Ovary (tissue), 9 donors: ENCODE data around the gene TSHZ2. TPM values are rescaled to one million over a fixed set of nuclear protein-coding genes. Genes with fewer than 3 reads are reported as not detected.

Experiments used
- DNase-seq, 5 donors: peaks; one replicate each; pipeline ENCODE4 v3.0.0-alpha.2; 2019 to 2020
- H3K27ac ChIP-seq, 2 donors: fragments of 200-600 bp; one replicate each; pipeline versions ENCODE4 v1.5.1 to v1.8.0; 2019 to 2022
- H3K27me3 ChIP-seq: fragments of 200-600 bp; one replicate; pipeline ENCODE4 v1.8.0; 2022
- H3K36me3 ChIP-seq: fragments of 200-600 bp; sonication (generic); one replicate; pipeline ENCODE4 v1.5.1; 2019
- H3K4me1 ChIP-seq: one replicate; pipeline ENCODE4 v1.8.1; 2013; ENCODE audit warnings: mild to moderate bottlenecking, moderate library complexity; ENCODE audit not compliant: insufficient read depth
- H3K4me3 ChIP-seq: fragments of 200-600 bp; sonication (generic); one replicate; pipeline ENCODE4 v1.5.1; 2017
- H3K9me3 ChIP-seq, 2 donors: fragments of 200-600 bp in 1 of 2; sonication (generic) in 1 of 2; one replicate each; pipeline versions ENCODE4 v1.5.1 to v1.8.1; 2013 to 2019; ENCODE audit warnings: mild to moderate bottlenecking in 1 of 2, moderate library complexity in 1 of 2
- CTCF ChIP-seq, 3 donors: fragments of 450-650 bp in 2 of 3; fragments of 200-600 bp in 1 of 3; IDR thresholded peaks; one replicate each; pipeline versions ENCODE4 v1.5.1 to v1.8.0; 2016 to 2022; ENCODE audit warnings: antibody characterized with exemption in 3 of 3, mild to moderate bottlenecking in 1 of 3
- EP300 ChIP-seq: sonication (generic); formaldehyde crosslinking; IDR thresholded peaks from one replicate; pipeline ENCODE4 v1.6.1; 2017; ENCODE audit warnings: antibody characterized with exemption
- POLR2A ChIP-seq: fragments of 450-650 bp; IDR thresholded peaks from one replicate; pipeline ENCODE4 v1.6.1; 2017; ENCODE audit warnings: antibody characterized with exemption, mild to moderate bottlenecking, moderate library complexity
- WGBS, 3 donors: extraction: QIAGEN DNeasy Blood & Tissue Kit in 1 of 3; methylation state at CpG; one replicate each; pipeline versions ENCODE4 v1.1.5 to v1.1.7; 2013 to 2017; 5-methylcytosine and 5-hydroxymethylcytosine counted together
- intact Hi-C, 4 donors: fragments of 100-400 bp; cut with DNase I; formaldehyde crosslinking; loops; one replicate each; pipeline versions ENCODE4 v1.11.0 to v1.15.1; 2022 to 2023
- polyA plus RNA-seq, 2 donors: library from polyadenylated mRNA; stranded (reverse); fragments of 200-250 nt in 1 of 2; fragments of 350-450 nt in 1 of 2; fragmentation: Illumina TruSeq in 1 of 2; extraction: RNeasy Lipid Tissue Mini Kit (QIAGEN cat#74804) in 1 of 2; gene quantifications; one replicate each; pipeline ENCODE4 v1.2.3, GENCODE V29; 2013 to 2014
- total RNA-seq, 7 donors: library from RNA; depleted of rRNA in 2 of 7; stranded (reverse); fragments of >200 nt in 2 of 7; fragmentation: NEBNext Ultra II Directional in 3 of 7; extraction: Animal tissue kit (Norgen Biotek cat#: 25700) in 3 of 7; gene quantifications; one replicate each; pipeline versions ENCODE4 v1.1.0 to v1.2.4, GENCODE V29; 2016 to 2023
- donor health status: DM: no; HTN: no; CAD: no; lungs with moderate emphysema.
- donor health status: DM: no; HTN: no; CAD: no.
- donor health status: Bipolar disorder and iron deficiency.
- donor health status: DM: yes; HTN: yes; CAD: no.
- donor health status: DM: no; HTN: no; CAD: no.
- donor health status: DM: yes; HTN: yes; CAD: no.

Gene TSHZ2
- total and polyA plus RNA-seq, 9 donors = 18.2 to 113 (median 40.2) TPM

GRCh38 chr20:53376021-53376420, 403.9 kb downstream of the TSHZ2 start:
- no peak overlapping the region for H3K4me3 ChIP-seq
- no peak for DNase-seq
- H3K27me3 ChIP-seq = no peaks in the 10 kb centered on the region
- peaks cover 2% of the 10 kb centered on the region for H3K4me1 ChIP-seq
- no peak overlapping the region for H3K27ac ChIP-seq
- intact Hi-C loops = no loop called here
- no peaks in the 10 kb centered on the region for H3K36me3 ChIP-seq
- 88 to 95% (median 93%) methylated on average over 2 of the region's 2 CpGs for WGBS, 3 donors
- no peaks in the 10 kb centered on the region for H3K9me3 ChIP-seq
- TF ChIP-seq CTCF (IDR thresholded peaks at IDR 0.05) (no peak), POLR2A (no peak), EP300 (no peak)

DNA sequence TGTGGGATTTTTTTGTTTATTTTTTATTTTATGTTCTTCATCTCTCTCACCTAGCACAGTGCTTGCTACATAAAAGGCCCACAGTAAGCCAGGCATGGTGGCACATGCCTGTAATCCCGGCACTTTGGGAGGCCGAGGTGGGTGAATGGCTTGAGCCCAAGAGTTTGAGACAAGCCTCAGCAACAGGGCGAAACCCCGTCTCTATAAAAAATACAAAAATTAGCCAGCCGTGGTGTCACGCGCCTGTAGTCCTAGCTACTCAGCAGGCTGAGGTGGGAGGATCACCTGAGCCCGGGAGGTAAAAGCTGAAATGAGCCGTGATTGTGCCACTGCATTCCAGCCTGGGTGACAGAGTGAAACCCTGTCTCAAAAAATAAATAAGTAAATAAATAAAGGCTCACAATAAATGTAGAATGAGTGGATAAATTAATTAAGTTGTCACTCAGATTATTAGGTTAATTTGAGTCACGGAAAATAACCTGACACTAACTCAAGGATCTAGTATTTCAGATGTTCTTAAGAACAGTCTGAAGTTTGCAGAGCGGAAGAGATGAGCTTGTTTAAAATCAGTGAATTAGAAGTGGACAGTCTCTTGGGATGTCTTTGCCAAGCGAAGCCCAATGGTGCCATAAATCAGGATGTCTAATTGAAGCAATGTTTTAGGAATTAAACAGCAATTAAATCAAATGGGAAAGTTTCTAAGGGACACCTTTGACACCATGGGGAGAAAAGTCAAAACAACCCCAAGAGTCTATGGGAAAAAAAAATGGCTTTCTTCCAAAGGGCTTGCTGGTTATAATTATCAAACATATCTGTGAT, 407.1 kb downstream of the TSHZ2 start:
- no peak for TF ChIP-seq EP300
- TF ChIP-seq CTCF (IDR thresholded peaks at IDR 0.05) = no peak
- TF ChIP-seq POLR2A = no peak
- intact Hi-C loops = no loop called here
- no peaks in the 10 kb centered on the region for H3K36me3 ChIP-seq

DNA sequence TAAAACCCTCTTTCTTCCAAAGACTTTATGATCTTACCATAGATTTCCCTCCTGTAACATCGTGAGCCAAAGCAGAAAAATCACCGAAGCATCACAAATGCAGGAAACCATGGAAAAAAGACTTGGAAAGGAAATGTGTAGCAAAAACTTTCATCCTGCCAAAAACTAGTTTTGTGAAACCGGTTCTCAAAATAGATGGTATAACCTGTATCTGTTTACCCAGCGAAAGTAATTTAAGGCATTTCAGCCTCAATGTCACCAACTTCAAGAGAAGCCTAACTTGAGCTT, 407.6 kb downstream of the TSHZ2 start:
- DNase-seq = no peak
- peaks cover 4% of the 10 kb centered on the region for H3K4me1 ChIP-seq
- H3K4me3 ChIP-seq = no peak overlapping the region
- 6 to 9% (median 9%) methylated on average over 4 of the region's 4 CpGs for WGBS, 3 donors
- intact Hi-C loops = no loop called here
- no peak for TF ChIP-seq POLR2A
- no peak for TF ChIP-seq EP300
- TF ChIP-seq CTCF (IDR thresholded peaks at IDR 0.05) = no peak
- no peaks in the 10 kb centered on the region for H3K9me3 ChIP-seq
- H3K36me3 ChIP-seq = no peaks in the 10 kb centered on the region
- no peaks in the 10 kb centered on the region for H3K27me3 ChIP-seq
- no peak overlapping the region for H3K27ac ChIP-seq

More for the DNA sequence above, 407.1 kb downstream of the TSHZ2 start:
- H3K9me3 ChIP-seq = no peaks in the 10 kb centered on the region
- peaks cover 4% of the 10 kb centered on the region for H3K4me1 ChIP-seq
- 58 to 69% (median 67%) methylated on average over 12 of the region's 12 CpGs for WGBS, 3 donors
- DNase-seq = no peak
- no peaks in the 10 kb centered on the region for H3K27me3 ChIP-seq
- no peak overlapping the region for H3K4me3 ChIP-seq
- H3K27ac ChIP-seq = no peak overlapping the region

DNA sequence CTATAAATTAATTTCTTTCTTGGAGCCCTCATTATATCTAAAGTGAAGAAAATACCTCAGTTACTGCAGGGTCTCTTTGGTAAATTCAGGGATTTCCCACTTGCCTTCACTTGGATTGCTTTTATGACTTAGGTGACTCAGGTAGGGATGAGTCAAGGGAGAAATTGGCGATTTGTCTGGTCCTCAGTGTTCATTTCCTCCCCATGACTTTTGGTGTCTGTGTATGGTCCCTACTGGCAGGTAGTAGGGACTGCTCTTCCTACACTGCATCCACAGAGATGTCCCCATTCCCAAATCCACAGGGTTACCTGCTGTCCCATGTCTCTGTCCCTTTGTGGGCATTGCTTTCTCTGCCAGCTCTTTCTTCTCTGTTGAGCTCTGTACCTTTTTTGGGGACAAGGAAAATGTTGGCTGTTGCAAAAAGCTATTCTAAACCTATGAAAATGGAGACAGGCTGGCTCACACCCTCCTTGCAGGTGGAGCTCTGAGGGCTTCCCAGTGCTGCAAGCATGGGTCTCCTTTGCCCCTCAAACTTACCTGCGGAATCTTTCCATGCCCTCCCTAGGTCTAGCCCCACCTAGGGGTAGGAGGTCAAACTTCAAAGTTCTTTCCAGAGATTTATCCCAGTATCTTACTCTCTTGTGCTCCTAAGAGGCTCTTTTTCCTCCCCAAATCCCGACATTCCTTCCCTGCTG, 409.6 kb downstream of the TSHZ2 start:
- H3K9me3 ChIP-seq = no peaks in the 10 kb centered on the region
- TF ChIP-seq CTCF (IDR thresholded peaks at IDR 0.05) (no peak), POLR2A (no peak), EP300 (no peak)
- no peaks in the 10 kb centered on the region for H3K27me3 ChIP-seq
- H3K4me1 ChIP-seq = peaks cover 4% of the 10 kb centered on the region
- WGBS, 3 donors = 83 to 90% (median 87%) methylated on average over 3 of the region's 3 CpGs
- H3K4me3 ChIP-seq = no peak overlapping the region
- no peak overlapping the region for H3K27ac ChIP-seq
- no peaks in the 10 kb centered on the region for H3K36me3 ChIP-seq
- intact Hi-C loops = no loop called here
- no peak for DNase-seq
